ENCODE results near the gene PLK4. TPM values are rescaled to one million over a fixed set of nuclear protein-coding genes. Genes with fewer than 3 reads are reported as not detected.

The PLK4 gene
- 31.9 and 46.2 TPM in 2 replicates for total RNA-seq

DNA sequence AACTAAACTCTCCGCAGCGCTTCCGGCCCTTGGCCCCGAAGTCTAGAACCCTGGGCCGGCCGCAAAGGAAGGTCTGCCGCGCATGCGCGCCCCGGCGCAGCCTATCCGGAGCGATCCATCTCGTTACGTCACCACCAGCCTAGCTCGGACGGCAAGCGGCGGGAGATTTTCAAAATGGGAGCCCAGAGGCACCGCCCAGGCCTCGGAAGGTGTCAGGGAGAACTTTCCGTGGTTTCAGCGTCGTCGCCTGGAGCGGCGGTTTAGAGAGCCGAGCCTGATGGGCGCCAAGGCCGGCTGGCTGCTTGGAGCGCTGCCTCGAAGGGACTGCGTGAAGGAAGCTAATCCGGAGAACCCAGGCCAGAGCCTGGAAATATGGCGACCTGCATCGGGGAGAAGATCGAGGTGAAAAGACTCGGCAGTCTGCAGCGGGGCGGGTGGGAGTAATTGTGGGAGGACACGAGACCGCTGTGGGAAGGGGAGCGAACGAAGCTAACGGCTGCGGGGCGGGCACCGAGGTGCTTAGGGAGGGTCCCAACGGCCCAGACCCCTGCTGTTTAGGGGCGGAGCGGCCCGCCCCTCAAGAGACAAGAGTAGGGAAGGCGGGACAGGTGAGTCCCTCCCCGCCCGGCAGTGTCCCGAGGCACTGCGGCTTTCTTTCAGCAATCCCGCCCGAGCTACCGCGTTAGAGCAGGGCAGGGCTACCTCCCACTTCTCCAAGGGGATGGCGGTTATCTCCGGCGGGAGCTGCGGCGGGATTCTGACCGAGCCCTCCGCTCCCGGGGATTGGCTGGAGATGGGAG lies at the start of gene PLK4:
Gene PLK4, plus strand, starts transcription at position 131 of the 800 bp plus-strand sequence. Its CDS starts 242 bp downstream, at position 373.

Small RNAs within 50 kb of the gene (small RNA-seq; reads per million reads assigned to genes)
- gene RNU6-583P, result not detected

Other genes with a start within 250 kb of the PLK4 start
- gene INTU, start 247.9 kb upstream of the PLK4 start, total RNA-seq, result 5.6 and 6.5 TPM in 2 replicates
- not detected in 2 replicates for gene SLC25A31, start 150.5 kb upstream of the PLK4 start, total RNA-seq
- gene HSPA4L, start 98.6 kb upstream of the PLK4 start, total RNA-seq, result 29.3 and 30.5 TPM in 2 replicates
- 25.4 and 28.2 TPM in 2 replicates for gene MFSD8, start 84.3 kb downstream of the PLK4 start, total RNA-seq
- 12.0 and 15.1 TPM in 2 replicates for gene ABHD18, start 84.5 kb downstream of the PLK4 start, total RNA-seq
- gene LARP1B, start 180.4 kb downstream of the PLK4 start, total RNA-seq, result 37.2 and 39.1 TPM in 2 replicates

Measured in thoracic aorta endothelial cell (primary cell).